ENCODE measurements around the gene INTS4.
"Not testable (repeated sequence)": the region's sequence is repeated elsewhere in the genome, so short reads cannot be mapped to it uniquely, and the experiment has no call there.

INTS4 gene

DNA sequence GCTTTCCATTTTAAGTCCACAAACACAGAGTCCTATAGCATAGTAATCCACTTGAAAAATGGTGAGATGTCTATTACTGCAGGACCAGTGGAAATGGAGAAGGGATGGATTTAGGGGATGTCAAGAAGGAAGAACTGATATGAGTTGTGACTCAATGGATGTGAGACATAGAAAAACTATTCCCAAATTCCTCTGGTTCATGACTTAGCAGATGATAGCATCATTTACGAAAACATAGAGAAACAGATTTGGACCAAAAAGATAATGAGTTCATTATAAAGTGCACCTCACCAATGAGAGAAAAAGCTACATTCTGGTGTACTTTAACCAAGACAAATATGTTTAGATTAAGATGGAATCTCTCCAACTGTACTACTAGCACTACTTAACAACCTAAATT is 51.2 kb downstream of the INTS4 start:
- DNase-seq: not testable (repeated sequence)

DNA sequence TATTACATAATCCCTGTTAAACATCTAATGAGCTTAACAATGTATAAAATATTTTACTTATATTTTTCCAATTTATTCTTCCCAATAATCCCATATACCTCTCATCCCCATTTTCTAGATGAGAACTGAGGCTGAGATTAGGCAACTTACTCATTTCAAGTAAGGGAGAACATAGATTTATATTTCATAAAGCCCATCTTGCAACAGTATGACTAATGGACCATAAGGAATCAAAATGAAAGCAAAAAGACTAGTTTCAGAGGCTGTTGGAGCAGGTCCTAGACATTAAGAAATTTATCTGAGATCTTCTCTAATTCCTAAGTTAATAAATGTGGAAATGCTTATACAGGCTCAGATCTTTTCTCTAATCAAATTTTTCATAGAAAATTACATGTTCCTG is 52.0 kb downstream of the INTS4 start:
- not testable (repeated sequence) for DNase-seq

DNA sequence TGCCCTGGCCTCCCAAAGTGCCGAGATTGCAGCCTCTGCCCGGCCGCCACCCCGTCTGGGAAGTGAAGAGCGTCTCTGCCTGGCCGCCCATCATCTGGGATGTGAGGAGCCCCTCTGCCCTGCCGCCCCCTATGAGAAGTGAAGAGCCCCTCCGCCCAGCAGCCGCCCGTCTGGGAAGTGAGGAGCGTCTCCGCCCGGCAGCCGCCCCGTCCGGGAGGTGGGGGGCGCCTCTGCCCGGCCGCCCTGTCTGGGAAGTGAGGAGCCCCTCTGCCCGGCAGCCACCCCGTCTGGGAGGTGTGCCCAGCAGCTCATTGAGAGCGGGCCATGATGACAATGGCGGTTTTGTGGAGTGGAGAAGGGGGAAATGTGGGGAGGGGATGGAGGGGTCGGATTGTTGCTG is 60.9 kb downstream of the INTS4 start:
- not testable (repeated sequence) for DNase-seq

DNA sequence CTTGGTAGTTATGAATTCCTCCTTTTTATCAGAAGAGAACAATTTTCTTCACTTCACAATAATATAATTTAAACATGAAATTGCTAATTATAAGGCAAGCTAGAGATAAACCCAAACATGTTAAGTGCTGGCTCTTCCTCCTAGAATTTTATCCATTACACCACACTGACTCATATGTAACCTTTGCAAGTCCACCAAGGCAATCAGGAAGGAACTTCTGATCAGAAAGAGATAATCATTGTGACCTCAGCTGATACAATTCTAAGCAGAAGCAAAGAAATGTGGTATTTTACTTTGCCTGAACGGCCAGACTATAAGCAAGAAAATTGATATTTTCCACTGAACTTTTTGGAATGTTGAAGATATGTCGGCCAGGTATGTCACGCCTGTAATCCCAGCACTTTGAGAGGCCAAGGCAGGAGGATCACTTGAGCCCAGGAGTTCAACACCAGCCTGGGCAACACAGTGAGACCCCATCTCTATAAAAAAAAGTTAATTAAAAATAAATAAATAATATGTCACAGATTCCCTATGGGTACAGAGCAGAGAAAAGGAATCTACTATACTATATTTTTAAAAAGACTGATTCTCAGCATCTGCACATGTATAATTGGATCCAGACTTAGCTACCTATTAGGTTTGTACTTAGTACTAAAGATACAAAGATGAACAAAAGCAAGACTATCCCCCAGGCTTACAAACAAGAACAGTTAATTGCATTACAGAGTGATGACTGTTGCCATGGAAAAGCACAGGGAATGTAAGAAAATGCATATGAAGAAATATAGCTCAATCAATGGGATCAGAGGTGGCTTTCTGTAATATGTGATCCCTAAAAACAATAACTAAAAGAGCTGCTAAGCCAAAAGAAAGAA is 63.9 kb downstream of the INTS4 start:
- not testable (repeated sequence) for DNase-seq

DNA sequence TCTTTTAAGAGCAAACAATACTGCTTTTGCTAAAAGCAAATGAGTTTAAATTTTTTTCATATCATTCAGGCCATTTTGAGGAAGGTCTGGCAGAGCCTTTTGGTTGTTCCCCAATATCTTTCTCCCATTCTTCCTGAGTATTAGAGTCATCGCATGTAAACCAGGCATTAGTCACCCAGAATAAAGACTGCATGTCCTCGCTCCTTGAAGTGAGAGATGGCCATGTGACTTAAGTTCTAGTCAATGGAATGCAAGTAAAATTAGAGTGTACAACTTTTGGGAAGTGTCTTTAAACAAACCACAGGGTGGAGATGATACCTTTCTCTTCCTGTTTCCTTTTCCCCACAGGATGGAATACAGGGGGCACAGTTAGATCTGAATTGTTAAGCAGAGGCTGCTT is 76.8 kb downstream of the INTS4 start:
- DNase-seq: not testable (repeated sequence)

DNA sequence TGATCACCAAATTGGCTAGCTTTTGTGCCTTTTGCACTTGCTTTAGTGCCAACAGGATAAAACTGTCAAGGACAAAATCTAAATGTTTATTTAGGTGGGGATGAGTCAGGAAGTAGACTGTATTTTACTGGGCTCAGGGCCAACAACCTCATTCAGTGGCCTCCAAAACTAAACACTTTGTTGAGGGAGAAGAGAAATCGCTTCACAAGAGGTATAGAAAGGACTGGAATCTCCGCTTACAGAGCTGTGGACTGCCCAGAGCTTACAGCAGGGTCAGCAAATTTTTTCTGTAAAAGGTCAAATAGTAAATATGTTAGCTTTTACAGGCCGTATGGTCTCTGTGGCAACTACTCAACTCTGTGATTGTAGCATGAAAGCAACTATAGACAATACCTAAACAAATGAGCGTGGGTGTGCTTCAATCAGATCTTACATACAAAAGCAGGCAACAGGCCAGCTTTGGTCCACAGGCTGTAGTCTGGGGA is 80.1 kb downstream of the INTS4 start:
- DNase-seq: not testable (repeated sequence)

DNA sequence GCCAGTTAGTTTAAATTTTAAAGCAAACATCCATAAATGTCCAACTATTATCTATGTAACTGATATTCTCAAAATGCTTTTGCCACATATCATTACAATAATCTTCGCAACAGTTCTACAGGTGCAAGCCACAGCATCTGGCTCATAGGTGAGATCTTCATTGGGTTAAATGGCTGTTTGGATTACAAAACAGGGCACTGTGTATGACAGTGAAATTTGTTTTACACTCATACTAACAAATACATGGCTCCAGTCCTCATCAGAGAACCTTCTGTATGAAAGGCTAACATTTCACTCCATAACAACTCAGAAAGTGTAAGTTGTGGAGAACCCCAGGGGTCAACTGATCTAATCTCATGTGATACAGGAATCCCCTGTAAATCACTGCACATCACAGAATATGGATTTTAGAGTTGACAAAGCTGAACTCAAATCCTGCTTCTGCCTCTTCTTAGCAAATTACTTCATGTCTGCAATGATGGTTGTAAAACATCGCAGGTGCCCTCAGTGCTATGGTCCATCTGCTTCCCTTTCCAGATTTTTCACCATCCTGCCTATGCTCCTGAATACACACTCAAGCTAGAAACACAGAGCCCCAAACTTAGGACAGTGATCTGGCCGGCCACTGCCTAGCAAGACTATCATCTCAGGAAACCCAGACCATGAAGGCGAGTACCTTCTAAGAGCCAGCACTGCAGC is 80.7 kb downstream of the INTS4 start:
- not testable (repeated sequence) for DNase-seq

DNA sequence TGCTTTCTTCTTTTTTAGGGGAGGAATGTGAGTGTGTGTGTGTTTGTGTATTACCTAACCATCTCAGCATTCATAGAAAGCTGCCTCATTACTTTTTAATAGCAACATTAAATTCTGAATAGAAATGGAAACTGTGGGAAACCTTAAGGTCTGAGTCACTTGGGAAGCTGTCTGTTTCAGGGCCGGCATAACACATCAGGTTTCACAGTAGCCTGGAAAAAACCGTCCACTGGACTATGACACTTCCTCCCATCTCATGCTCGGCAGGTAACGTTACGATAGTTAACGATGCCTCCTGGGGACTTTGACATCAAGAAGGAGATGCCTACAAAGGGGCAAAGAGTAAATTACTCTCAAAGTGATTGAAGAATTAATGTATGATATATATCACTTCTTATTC is 83.6 kb downstream of the INTS4 start:
- DNase-seq: not testable (repeated sequence)

DNA sequence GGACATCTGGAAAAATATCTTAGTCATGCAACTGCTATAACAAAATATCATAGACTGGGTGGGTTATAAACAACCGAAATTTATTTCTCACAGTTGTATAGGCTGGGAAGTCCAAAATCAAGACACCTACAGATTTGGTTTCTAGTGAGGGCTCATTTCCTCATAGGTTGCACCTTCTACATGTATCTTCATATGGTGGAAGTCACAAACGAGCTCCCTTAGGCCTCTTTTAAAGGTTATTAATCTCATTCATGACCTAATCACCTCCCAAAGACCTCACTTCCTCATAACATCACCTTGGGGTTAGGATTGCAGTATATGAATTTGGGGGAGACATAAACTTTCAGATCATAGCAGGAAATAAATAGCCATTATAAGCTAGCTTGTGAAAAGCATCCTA is 85.2 kb downstream of the INTS4 start:
- no peak for DNase-seq

DNA sequence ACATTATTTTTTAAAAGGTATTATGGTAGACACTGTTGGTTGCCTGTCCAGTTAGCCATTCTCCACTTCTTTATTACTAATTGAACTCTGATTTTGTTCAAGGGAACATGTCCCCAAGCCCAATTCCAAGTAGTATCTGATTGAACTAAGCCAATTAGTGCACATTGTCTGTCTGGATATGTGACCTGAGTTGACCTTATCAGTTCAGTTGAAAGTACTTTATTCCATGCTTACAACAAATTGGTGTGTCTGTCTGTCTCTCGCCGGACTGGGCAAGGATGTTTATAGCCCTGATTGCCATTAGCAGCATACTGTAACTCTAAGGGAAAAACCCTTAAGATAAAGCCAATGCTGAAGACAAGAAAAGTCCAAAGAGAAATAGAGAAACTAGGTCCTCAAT is 85.6 kb downstream of the INTS4 start:
- DNase-seq: no peak

DNA sequence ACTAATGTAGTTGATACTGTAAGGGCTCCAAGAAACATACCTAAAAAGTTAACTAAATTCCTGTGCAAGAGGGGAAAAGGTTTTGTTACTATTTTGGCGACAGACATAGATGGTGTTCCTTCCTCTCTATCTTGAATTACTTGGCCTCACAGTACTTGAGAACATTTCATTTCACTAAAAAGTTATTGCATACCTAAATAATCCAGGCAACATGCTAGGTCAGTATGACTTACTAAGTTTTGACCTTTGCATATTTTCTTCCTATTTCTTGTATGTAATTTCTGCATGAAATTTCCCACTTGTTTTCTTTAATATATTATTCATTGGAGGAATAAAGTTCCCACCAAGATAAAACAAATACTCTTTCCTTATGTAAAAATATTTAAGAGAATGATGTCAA is 99.5 kb downstream of the INTS4 start:
- not testable (repeated sequence) for DNase-seq

DNA sequence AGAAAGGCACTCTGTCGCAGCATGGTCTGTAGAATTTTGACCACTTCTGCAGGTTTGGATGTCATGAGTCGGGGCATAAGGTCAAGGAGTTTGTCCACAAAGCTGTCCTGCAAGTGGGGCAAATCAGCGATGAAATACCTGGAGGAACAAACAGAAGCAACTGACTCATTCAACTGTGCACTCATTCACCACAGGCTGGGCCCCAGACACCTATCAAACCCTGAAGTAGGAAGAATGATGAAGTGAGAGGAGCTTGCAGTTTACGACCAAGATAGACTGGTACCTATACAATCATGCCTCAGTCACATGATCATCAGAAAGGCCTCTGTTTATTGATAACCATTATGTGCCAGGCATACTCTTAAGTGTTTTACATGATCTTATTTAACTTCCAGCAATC is 102.8 kb downstream of the INTS4 start:
- not testable (repeated sequence) for DNase-seq

DNA sequence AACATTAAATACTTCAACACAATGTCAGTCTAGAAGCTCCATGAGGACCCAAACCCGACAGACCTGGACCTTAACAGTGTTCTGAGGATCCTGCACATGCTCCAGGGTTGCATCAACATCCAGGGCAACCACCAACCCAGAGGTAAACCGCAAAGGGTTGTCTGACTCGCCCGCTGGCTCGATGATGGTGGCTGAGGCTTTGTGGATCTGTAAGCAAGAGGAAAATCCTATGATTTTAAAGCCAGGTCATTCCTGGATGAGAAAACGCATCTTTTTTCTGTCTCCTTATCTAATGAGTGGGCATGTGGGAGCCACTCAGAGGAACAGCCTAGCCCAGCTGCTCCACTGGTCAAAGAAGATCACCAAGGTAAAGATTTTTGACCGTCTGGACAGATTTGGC is 103.2 kb downstream of the INTS4 start:
- not testable (repeated sequence) for DNase-seq

DNA sequence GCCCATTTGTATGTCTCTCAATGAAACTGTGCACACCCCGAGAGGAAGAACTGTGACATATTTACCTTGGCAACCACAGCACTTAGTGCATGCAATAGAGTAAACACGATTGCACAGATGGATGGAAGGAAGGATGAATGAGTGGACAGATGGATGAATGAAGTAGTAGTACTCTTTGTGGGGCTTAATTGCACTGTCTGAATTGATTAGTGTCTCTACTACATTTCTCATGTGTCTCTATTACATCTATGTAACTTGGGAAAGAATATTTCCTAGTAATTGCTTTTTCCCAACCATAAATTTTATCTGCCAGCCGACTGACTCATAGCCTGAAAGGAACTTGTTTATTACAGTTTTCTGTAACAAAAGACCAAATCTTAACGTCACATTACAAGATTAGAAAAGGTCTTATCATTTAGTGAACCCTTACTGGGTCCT is 103.8 kb downstream of the INTS4 start:
- not testable (repeated sequence) for DNase-seq

DNA sequence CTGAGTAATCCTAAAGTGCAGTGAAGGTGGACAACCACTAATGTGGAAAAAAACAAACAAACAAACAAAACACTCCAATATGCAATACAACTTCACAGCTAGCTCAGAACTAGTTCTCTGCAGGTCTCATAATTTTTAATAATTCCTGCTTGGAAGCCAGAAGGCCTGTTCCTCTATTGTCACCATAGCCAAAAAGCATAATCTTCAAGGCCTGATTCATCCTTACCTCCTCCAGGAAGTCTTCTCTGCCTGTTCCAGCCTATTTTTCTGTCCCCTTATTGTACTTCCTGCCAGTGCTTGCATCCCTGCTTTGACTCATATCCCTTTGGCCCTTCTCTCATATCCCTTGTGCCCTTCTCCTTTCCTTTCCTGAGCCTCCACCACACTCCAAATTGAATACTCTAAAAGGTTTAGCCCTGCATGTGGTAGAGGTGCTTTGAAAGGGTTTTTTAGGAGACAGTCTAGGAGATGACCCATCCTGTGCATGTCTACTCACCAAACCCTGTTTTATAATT is 104.3 kb downstream of the INTS4 start:
- not testable (repeated sequence) for DNase-seq

DNA sequence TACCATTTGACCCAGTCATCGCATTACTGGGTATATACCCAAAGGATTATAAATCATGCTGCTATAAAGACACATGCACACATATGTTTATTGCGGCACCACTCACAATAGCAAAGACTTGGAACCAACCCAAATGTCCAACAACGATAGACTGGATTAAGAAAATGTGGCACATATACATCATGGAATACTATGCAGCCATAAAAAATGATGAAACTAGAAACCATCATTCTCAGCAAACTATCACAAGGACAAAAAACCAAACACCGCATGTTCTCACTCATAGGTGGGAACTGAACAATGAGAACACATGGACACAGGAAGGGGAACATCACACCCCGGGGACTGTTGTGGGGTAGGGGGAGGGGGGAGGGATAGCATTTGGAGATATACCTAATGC is 105.4 kb downstream of the INTS4 start:
- not testable (repeated sequence) for DNase-seq

DNA sequence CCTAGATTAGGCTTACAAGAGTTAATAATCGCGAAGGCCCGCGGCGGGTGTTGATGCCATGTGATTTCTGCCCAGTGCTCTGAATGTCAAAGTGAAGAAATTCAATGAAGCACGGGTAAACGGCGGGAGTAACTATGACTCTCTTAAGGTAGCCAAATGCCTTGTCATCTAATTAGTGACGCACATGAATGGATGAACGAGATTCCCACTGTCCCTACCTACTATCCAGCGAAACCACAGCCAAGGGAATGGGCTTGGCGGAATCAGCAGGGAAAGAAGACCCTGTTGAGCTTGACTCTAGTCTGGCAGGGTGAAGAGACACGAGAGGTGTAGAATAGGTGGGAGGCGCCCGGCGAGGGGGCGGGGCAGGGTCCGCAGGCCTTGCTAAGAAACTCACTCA is 108.1 kb downstream of the INTS4 start:
- no peak for DNase-seq

DNA sequence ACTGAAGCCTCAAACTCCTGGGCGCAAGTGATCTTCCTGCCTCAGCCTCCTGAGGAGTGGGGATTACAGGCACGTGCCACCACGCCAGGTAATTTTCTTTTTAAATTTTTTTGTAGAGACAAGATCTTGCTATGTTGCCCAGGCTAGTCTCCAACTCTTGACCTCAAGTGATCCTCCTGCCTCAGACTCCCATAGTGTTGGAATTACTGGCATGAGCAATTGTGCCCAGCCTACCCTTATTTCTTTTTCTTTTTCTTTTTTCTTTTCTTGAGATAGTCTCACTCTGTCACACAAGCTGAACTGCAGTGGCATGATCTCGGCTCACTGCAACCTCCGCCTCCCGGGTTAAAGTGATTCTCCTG is 109.7 kb downstream of the INTS4 start:
- no peak for DNase-seq

DNA sequence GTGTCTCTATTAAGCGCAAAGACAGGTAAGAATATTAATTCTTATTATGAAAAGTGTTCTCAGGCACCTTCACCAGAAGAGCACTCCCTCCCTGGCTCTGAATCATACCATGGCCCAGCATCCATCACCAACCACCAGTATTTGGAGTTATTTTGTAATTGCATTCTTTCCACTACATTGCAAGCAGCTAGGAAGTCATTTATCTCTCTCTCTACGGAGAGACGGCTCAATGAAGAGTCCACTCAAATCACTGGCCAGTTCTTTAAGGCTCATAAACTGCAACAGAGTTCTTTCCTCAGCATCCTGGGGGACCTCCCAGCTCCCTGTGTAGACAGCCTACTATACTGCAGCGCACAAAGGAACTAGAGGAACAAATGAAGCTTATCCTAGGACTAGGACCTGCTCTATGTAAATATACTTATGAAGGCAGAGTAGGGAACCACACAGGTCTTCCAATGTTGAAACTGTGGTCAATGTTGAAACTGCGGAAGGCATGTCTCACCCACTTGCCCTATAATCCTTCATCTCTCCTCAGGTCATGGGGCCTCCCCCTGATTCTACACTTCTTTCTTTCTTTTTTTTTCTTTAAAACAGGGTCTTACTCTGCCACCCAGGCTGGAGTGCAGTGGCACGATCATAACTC is 110.2 kb downstream of the INTS4 start:
- DNase-seq: no peak

DNA sequence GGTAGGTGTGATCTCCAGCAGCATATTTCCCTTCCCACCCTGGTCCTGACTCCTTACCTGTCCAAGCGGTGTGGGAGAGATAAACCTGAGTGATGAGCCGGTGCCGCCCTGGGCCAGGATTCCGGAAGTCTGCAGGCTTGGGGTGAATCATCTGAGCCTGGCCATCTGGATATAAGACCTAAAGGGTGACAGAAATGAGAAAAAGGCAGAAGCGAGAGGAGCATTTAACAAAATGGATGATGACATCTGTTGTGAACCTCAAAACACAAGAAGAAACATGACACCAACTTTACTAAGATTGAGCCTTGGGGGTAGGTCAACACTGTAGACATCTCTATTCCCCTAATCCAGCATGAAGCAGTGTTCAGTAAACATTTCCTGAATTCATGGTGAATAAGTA is 110.7 kb downstream of the INTS4 start:
- no peak for DNase-seq

DNA sequence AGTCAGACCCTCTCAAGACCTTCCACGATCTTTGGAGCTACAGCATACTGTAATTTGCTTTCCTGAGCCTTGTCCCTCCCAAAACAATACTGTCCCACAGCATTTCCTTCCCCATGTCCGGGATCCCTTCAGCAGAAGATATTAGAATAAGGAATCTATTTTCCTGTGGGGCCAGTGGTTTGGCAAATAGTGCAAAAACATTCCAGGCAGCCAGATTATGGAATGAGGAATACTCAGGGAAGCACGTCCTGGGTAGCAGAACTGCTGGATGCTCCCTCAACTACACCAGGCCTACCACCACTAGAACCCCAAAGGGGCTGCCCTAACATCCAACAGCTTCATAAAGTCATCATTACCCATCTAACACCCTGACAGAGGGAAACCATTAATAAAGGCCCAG is 112.1 kb downstream of the INTS4 start:
- no peak for DNase-seq

DNA sequence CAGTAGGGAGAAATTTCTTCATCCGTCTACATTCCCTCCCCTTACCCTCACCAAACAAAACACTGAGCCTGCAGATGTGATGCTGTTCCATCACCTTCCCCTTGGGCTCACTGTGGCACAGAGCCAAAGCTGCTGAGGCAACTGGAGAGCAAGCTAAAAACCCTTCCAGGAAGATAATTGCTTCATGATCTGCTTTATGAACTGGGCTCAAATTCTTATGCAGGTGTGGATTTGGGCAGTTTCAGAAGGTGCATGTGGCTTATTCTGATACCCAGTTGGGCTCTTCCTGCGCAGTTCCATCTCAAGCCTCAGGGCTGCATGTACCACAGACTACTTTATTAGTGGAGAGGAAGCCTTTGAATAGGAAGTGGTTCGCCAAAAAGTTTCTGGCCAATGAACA is 115.2 kb downstream of the INTS4 start:
- DNase-seq: no peak

DNA sequence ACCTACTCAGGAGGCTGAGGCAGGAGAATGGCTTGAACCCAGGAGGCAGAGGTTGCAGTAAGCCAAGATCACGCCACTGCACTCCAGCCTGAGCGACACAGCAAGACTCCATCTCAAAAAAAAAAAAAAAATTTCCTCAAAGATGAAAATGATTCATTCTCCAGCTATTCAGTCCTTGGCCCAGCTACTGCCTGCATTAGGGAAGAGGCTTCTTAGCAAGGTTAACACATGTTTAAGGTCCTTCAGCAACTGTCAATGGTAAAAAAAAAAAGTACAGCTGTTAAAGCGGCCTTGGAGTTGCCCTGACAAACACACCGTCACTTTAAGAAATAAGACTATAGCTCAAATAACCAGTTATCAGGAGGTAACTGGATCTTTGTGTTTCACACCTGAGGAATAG is 116.2 kb downstream of the INTS4 start:
- not testable (repeated sequence) for DNase-seq
